Liver (tissue), 9 donors: Measurements from ENCODE around the gene EML4. TPM values are rescaled to one million over a fixed set of nuclear protein-coding genes. Genes with fewer than 3 reads are reported as not detected.

ENCODE experiments used
- DNase-seq: peaks from one replicate; pipeline ENCODE4 v3.0.0-alpha.2; 2017; ENCODE audit warnings: low spot score
- H3K27ac ChIP-seq, 2 donors: one replicate each; pipeline ENCODE4 v1.7.0; 2013; ENCODE audit warnings: inconsistent platforms in 2 of 2, low read length in 2 of 2, control low read depth in 1 of 2, low read depth in 1 of 2, mild to moderate bottlenecking in 1 of 2
- H3K27me3 ChIP-seq, 4 donors: one replicate each; pipeline versions ENCODE4 v1.6.1 to v1.7.0; 2013; ENCODE audit warnings: low read length in 3 of 4, inconsistent platforms in 1 of 4, mild to moderate bottlenecking in 1 of 4, moderate library complexity in 1 of 4; ENCODE audit not compliant: control insufficient read depth in 4 of 4, insufficient read depth in 4 of 4
- H3K36me3 ChIP-seq, 4 donors: one replicate each; pipeline versions ENCODE4 v1.6.1 to v1.7.0; 2013; ENCODE audit warnings: low read length in 3 of 4, mild to moderate bottlenecking in 3 of 4, low read depth in 1 of 4, moderate library complexity in 1 of 4; ENCODE audit not compliant: control insufficient read depth in 4 of 4, insufficient read depth in 3 of 4
- H3K4me1 ChIP-seq, 4 donors: one replicate each; pipeline versions ENCODE4 v1.6.1 to v1.7.0; 2013; ENCODE audit warnings: low read length in 3 of 4, mild to moderate bottlenecking in 3 of 4, moderate library complexity in 1 of 4; ENCODE audit not compliant: control insufficient read depth in 4 of 4, insufficient read depth in 4 of 4
- H3K4me3 ChIP-seq, 3 donors: one replicate each; pipeline versions ENCODE4 v1.6.1 to v1.7.0; 2013; ENCODE audit warnings: low read length in 3 of 3, control low read depth in 1 of 3, low read depth in 1 of 3, mild to moderate bottlenecking in 1 of 3
- H3K9ac ChIP-seq, 2 donors: one replicate each; pipeline ENCODE4 v1.7.0; 2013; ENCODE audit warnings: low read length in 2 of 2, mild to moderate bottlenecking in 2 of 2, moderate library complexity in 2 of 2, control low read depth in 1 of 2, low read depth in 1 of 2
- H3K9me3 ChIP-seq, 4 donors: one replicate each; pipeline versions ENCODE4 v1.6.1 to v1.7.0; 2013; ENCODE audit warnings: low read length in 3 of 4; ENCODE audit not compliant: control insufficient read depth in 4 of 4
- EGR1 ChIP-seq, 2 donors: IDR thresholded peaks; 2 replicates each; pipeline ENCODE4 v1.6.1; 2016 to 2018; ENCODE audit warnings: antibody characterized with exemption in 2 of 2, low read depth in 2 of 2
- FOXA1 ChIP-seq: IDR thresholded peaks from 2 replicates; pipeline ENCODE4 v1.6.1; 2016; ENCODE audit warnings: antibody characterized with exemption
- FOXA2 ChIP-seq: IDR thresholded peaks from 2 replicates; pipeline ENCODE4 v1.6.1; 2016; ENCODE audit warnings: antibody characterized with exemption
- GABPA ChIP-seq, 2 donors: IDR thresholded peaks in 1 of 2; conservative IDR thresholded peaks in 1 of 2; 2 replicates each; pipeline ENCODE4 v1.6.1; 2016; ENCODE audit warnings: antibody characterized with exemption in 2 of 2, mild to moderate bottlenecking in 1 of 2, moderate library complexity in 1 of 2
- HNF4A ChIP-seq, 2 donors: conservative IDR thresholded peaks; 2 replicates each; pipeline ENCODE4 v1.6.1; 2016; ENCODE audit warnings: antibody characterized with exemption in 2 of 2, mild to moderate bottlenecking in 2 of 2
- HNF4G ChIP-seq: IDR thresholded peaks from 2 replicates; pipeline ENCODE4 v1.6.1; 2016; ENCODE audit warnings: antibody characterized with exemption
- JUND ChIP-seq, 2 donors: IDR thresholded peaks; 2 replicates each; pipeline ENCODE4 v1.6.1; 2016; ENCODE audit warnings: antibody characterized with exemption in 2 of 2
- MAX ChIP-seq: IDR thresholded peaks from 2 replicates; pipeline ENCODE4 v1.6.1; 2016; ENCODE audit warnings: antibody characterized with exemption
- NR2F2 ChIP-seq: IDR thresholded peaks from 2 replicates; pipeline ENCODE4 v1.6.1; 2016; ENCODE audit warnings: antibody characterized with exemption
- RAD21 ChIP-seq, 2 donors: IDR thresholded peaks; 2 replicates each; pipeline ENCODE4 v1.6.1; 2016; ENCODE audit warnings: antibody characterized with exemption in 2 of 2, mild to moderate bottlenecking in 2 of 2
- REST ChIP-seq: IDR thresholded peaks from 2 replicates; pipeline ENCODE4 v1.6.1; 2016; ENCODE audit warnings: antibody characterized with exemption, mild to moderate bottlenecking
- RXRA ChIP-seq, 2 donors: IDR thresholded peaks; 2 replicates each; pipeline ENCODE4 v1.6.1; 2017 to 2018; ENCODE audit warnings: antibody characterized with exemption in 2 of 2, mild to moderate bottlenecking in 1 of 2
- SP1 ChIP-seq: IDR thresholded peaks from 2 replicates; pipeline ENCODE4 v1.6.1; 2018; ENCODE audit warnings: antibody characterized with exemption, mild to moderate bottlenecking
- TAF1 ChIP-seq: conservative IDR thresholded peaks from 2 replicates; pipeline ENCODE4 v1.6.1; 2016; ENCODE audit warnings: antibody characterized with exemption, mild to moderate bottlenecking
- YY1 ChIP-seq: IDR thresholded peaks from 2 replicates; pipeline ENCODE4 v1.6.1; 2016; ENCODE audit warnings: antibody characterized with exemption, mild to moderate bottlenecking
- WGBS: extraction: QIAGEN DNeasy Blood & Tissue Kit; methylation state at CpG from one replicate; pipeline ENCODE4 v1.1.7; 2013; 5-methylcytosine and 5-hydroxymethylcytosine counted together
- polyA plus RNA-seq, 2 donors: library from polyadenylated mRNA; stranded (reverse) in 1 of 2; unstranded in 1 of 2; fragments of 200-250 nt in 1 of 2; fragments of >200 nt in 1 of 2; fragmentation: Nextera tagmentation in 1 of 2; extraction: Ambion mirVana in 1 of 2; gene quantifications; one replicate each; pipeline versions ENCODE4 v1.2.1 to v1.2.3, GENCODE V29; 2013 to 2015
- total RNA-seq, 2 donors: library from RNA; depleted of rRNA; stranded (reverse); fragments of >200 nt; gene quantifications; one replicate each; pipeline ENCODE4 v1.2.3, GENCODE V29; 2014
- TF ChIP-seq, protein P1 (sequence below): IDR thresholded peaks from 2 replicates; pipeline ENCODE4 v1.6.1; 2016; ENCODE audit warnings: antibody characterized with exemption
- TF ChIP-seq, protein P2 (sequence below): IDR thresholded peaks from 2 replicates; pipeline ENCODE4 v1.6.1; 2016; ENCODE audit warnings: antibody characterized with exemption
- TF ChIP-seq, protein P3 (sequence below): fragments of 150-350 bp; IDR thresholded peaks from 2 replicates; pipeline ENCODE4 v1.5.1; 2017; ENCODE audit warnings: improper control_type of control experiment, low read depth, low read length; ENCODE audit not compliant: missing input control
- donor health status: healthy.
- donor health status: healthy.
- donor health status: healthy.
- donor health status: healthy.
- donor health status: healthy.

The EML4 gene
- total and polyA plus RNA-seq, 4 donors = 12.8 to 49.6 (median 34.8) TPM

- H3K36me3 ChIP-seq = peaks cover 0 to 9% (median 4%) of the 10 kb centered on the region in 4 donors
- no peak for TF ChIP-seq EGR1 (IDR thresholded peaks at IDR 0.05; ENCODE audit: low read depth in 2 of 2)
- TF ChIP-seq FOXA1 = no peak
- TF ChIP-seq TAF1 = no peak
- TF ChIP-seq RXRA (IDR thresholded peaks at IDR 0.05) = no peak
- no peaks in the 10 kb centered on the region for H3K9me3 ChIP-seq
- no peaks in the 10 kb centered on the region for H3K27me3 ChIP-seq
- H3K27ac ChIP-seq = no peak overlapping the region
- peaks cover under 1 to 3% (median 2%) of the 10 kb centered on the region in 4 donors for H3K4me1 ChIP-seq
- no peak for DNase-seq
- no peak overlapping the region for H3K4me3 ChIP-seq
- H3K9ac ChIP-seq = no peak overlapping the region
- WGBS = 97% methylated on average over 8 of the region's 8 CpGs
These were observed 85.2 kb downstream of the EML4 start for GRCh38 chr2:42254186-42254895.

GRCh38 chr2:42256505-42256904, 87.4 kb downstream of the EML4 start:
- WGBS = 69% methylated on average over 2 of the region's 2 CpGs
- H3K36me3 ChIP-seq = peaks cover 0 to 13% (median 6%) of the 10 kb centered on the region in 4 donors
- DNase-seq = no peak
- peaks cover 0 to 1% (median 0%) of the 10 kb centered on the region in 4 donors for H3K4me1 ChIP-seq
- TF ChIP-seq REST = no peak
- TF ChIP-seq, protein P1, sequence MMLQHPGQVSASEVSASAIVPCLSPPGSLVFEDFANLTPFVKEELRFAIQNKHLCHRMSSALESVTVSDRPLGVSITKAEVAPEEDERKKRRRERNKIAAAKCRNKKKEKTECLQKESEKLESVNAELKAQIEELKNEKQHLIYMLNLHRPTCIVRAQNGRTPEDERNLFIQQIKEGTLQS = no peak
- TF ChIP-seq NR2F2 = no peak
- no peak for TF ChIP-seq RXRA (IDR thresholded peaks at IDR 0.05)
- no peak for TF ChIP-seq TAF1
- TF ChIP-seq HNF4A (conservative IDR thresholded peaks at IDR 0.05) = no peak
- no peak for TF ChIP-seq JUND (IDR thresholded peaks at IDR 0.05)
- TF ChIP-seq EGR1 (IDR thresholded peaks at IDR 0.05; ENCODE audit: low read depth in 2 of 2) = no peak
- TF ChIP-seq, protein P2, sequence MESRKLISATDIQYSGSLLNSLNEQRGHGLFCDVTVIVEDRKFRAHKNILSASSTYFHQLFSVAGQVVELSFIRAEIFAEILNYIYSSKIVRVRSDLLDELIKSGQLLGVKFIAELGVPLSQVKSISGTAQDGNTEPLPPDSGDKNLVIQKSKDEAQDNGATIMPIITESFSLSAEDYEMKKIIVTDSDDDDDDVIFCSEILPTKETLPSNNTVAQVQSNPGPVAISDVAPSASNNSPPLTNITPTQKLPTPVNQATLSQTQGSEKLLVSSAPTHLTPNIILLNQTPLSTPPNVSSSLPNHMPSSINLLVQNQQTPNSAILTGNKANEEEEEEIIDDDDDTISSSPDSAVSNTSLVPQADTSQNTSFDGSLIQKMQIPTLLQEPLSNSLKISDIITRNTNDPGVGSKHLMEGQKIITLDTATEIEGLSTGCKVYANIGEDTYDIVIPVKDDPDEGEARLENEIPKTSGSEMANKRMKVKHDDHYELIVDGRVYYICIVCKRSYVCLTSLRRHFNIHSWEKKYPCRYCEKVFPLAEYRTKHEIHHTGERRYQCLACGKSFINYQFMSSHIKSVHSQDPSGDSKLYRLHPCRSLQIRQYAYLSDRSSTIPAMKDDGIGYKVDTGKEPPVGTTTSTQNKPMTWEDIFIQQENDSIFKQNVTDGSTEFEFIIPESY = no peak
- TF ChIP-seq, protein P3, sequence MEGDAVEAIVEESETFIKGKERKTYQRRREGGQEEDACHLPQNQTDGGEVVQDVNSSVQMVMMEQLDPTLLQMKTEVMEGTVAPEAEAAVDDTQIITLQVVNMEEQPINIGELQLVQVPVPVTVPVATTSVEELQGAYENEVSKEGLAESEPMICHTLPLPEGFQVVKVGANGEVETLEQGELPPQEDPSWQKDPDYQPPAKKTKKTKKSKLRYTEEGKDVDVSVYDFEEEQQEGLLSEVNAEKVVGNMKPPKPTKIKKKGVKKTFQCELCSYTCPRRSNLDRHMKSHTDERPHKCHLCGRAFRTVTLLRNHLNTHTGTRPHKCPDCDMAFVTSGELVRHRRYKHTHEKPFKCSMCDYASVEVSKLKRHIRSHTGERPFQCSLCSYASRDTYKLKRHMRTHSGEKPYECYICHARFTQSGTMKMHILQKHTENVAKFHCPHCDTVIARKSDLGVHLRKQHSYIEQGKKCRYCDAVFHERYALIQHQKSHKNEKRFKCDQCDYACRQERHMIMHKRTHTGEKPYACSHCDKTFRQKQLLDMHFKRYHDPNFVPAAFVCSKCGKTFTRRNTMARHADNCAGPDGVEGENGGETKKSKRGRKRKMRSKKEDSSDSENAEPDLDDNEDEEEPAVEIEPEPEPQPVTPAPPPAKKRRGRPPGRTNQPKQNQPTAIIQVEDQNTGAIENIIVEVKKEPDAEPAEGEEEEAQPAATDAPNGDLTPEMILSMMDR = no peak
- no peak for TF ChIP-seq YY1
- TF ChIP-seq FOXA1 = no peak
- no peak for TF ChIP-seq FOXA2
- no peak for TF ChIP-seq MAX
- no peak for TF ChIP-seq HNF4G
- no peak for TF ChIP-seq RAD21 (IDR thresholded peaks at IDR 0.05)
- TF ChIP-seq SP1 = no peak
- no peak for TF ChIP-seq GABPA (IDR thresholded peaks at IDR 0.05 in 1 of 2, conservative IDR thresholded peaks at IDR 0.05 in 1 of 2)
- no peaks in the 10 kb centered on the region for H3K9me3 ChIP-seq
- H3K27me3 ChIP-seq = no peaks in the 10 kb centered on the region
- H3K9ac ChIP-seq = no peak overlapping the region
- no peak overlapping the region for H3K4me3 ChIP-seq
- no peak overlapping the region for H3K27ac ChIP-seq
